Endothelial cell of umbilical vein (primary cell): ENCODE results near the gene CD163. TPM values are rescaled to one million over a fixed set of nuclear protein-coding genes. Genes with fewer than 3 reads are reported as not detected.

Experiments used
- BruUV-seq: library from RNA; stranded (reverse); fragments of 400-500 nt; replicated peaks from 2 replicates; lab custom pipeline; 2021; lab: Mats Ljungman, UMichigan
- CTCF ChIA-PET: fragments of 300-600, 350-600 bp; sonication (Branson Sonifier 250); formaldehyde crosslinking; loops from one replicate; lab custom pipeline; 2021; ENCODE audit warnings: antibody characterized with exemption, inconsistent platforms; lab: Charles Lee
- POLR2A ChIA-PET: fragments of 300-600, 350-600 bp; sonication (Branson Sonifier 250); formaldehyde crosslinking; loops from one replicate; lab custom pipeline; 2021; ENCODE audit warnings: antibody characterized with exemption, inconsistent platforms; lab: Charles Lee
- DNase-seq: peaks from one replicate; pipeline ENCODE4 v3.0.0-alpha.2; 2011; ENCODE audit warnings: low read depth, low spot score
- FAIRE-seq: peaks from 2 replicates; lab custom pipeline; 2011; peaks lifted over from hg19 to GRCh38; lab: Jason Lieb, UNC
- H2AFZ ChIP-seq: 2 replicates; pipeline ENCODE4 v1.6.0; 2012; ENCODE audit warnings: low read depth, low read length, control low read depth, inconsistent platforms
- H3K27ac ChIP-seq: 2 replicates; pipeline ENCODE4 v1.5.1; 2011; ENCODE audit warnings: low read depth, mild to moderate bottlenecking, control low read depth, low read length, moderate library complexity; ENCODE audit not compliant: insufficient read depth
- H3K27me3 ChIP-seq, 2 experiments: 2 replicates each; pipeline versions ENCODE4 v1.6.0 to v1.6.1; 2011; ENCODE audit warnings: low read length in 2 of 2, mixed read lengths in 1 of 2; ENCODE audit not compliant: control insufficient read depth in 2 of 2, insufficient read depth in 2 of 2
- H3K36me3 ChIP-seq, 2 experiments: 2 replicates in 1 of 2; 3 replicates in 1 of 2; pipeline ENCODE4 v1.5.1; 2011; ENCODE audit warnings: low read length in 2 of 2, mild to moderate bottlenecking in 1 of 2, moderate library complexity in 1 of 2; ENCODE audit not compliant: control insufficient read depth in 2 of 2, insufficient read depth in 2 of 2; ENCODE audit errors: extremely low read depth in 1 of 2
- H3K4me1 ChIP-seq: 3 replicates; pipeline ENCODE4 v1.5.1; 2011; ENCODE audit warnings: mild to moderate bottlenecking, low read length; ENCODE audit not compliant: control insufficient read depth, insufficient read depth; ENCODE audit errors: extremely low read depth
- H3K4me2 ChIP-seq: 2 replicates; pipeline ENCODE4 v1.6.1; 2011; ENCODE audit warnings: low read length, control low read depth, mixed read lengths; ENCODE audit not compliant: insufficient read depth
- H3K4me3 ChIP-seq, 3 experiments: fragments of 200-600 bp in 1 of 3; sonication (generic), shearing (Covaris generic) in 1 of 3; replicated peaks in 1 of 3; 2 replicates each; pipeline ENCODE4 v1.5.1; 2011 to 2016; ENCODE audit warnings: control low read depth in 3 of 3, low read length in 3 of 3, mild to moderate bottlenecking in 2 of 3, inconsistent platforms in 1 of 3, low read depth in 1 of 3, moderate library complexity in 1 of 3; ENCODE audit not compliant: insufficient read depth in 1 of 3
- H3K79me2 ChIP-seq: 2 replicates; pipeline ENCODE4 v1.6.0; 2012; ENCODE audit warnings: low read length, inconsistent platforms; ENCODE audit not compliant: control insufficient read depth, insufficient read depth
- H3K9ac ChIP-seq: replicated peaks from 2 replicates; pipeline ENCODE3; 2011; ENCODE audit warnings: low read length, control low read depth; ENCODE audit not compliant: insufficient read depth; ENCODE audit errors: extremely low read depth
- H3K9me1 ChIP-seq: replicated peaks from 3 replicates; pipeline ENCODE4 v1.6.0; 2011; ENCODE audit warnings: mild to moderate bottlenecking, low read length; ENCODE audit not compliant: control insufficient read depth, insufficient read depth; ENCODE audit errors: extremely low read depth
- H3K9me3 ChIP-seq: replicated peaks from 2 replicates; pipeline ENCODE4 v1.5.1; 2012; ENCODE audit warnings: low read length, inconsistent platforms; ENCODE audit not compliant: control insufficient read depth, insufficient read depth
- H4K20me1 ChIP-seq: replicated peaks from 2 replicates; pipeline ENCODE3; 2011; ENCODE audit warnings: mild to moderate bottlenecking, low read length; ENCODE audit not compliant: control insufficient read depth, insufficient read depth; ENCODE audit errors: extremely low read depth
- CTCF ChIP-seq, 2 donors: IDR thresholded peaks; 1 replicate in 1 of 2; 2 replicates in 1 of 2; pipeline ENCODE4 v1.5.1; 2011; ENCODE audit warnings: low read length in 2 of 2, mild to moderate bottlenecking in 2 of 2, moderate library complexity in 2 of 2, control low read depth in 1 of 2, inconsistent platforms in 1 of 2, low read depth in 1 of 2; ENCODE audit not compliant: insufficient read depth in 1 of 2; ENCODE audit errors: extremely low read depth in 1 of 2
- EZH2 ChIP-seq: IDR thresholded peaks from 2 replicates; pipeline ENCODE4 v1.6.1; 2012; ENCODE audit warnings: borderline replicate concordance, low read depth, mild to moderate bottlenecking, moderate library complexity, low read length, inconsistent platforms; ENCODE audit not compliant: severe bottlenecking
- FOS ChIP-seq: IDR thresholded peaks from 2 replicates; pipeline ENCODE4 v1.6.1; 2011; ENCODE audit warnings: mild to moderate bottlenecking, low read length, moderate library complexity, borderline replicate concordance; ENCODE audit not compliant: insufficient read depth
- GATA2 ChIP-seq: IDR thresholded peaks from 2 replicates; pipeline ENCODE4 v1.7.0; 2011; ENCODE audit warnings: low read depth, mild to moderate bottlenecking, moderate library complexity, mixed read lengths, low read length; ENCODE audit not compliant: insufficient read length, insufficient read depth
- JUN ChIP-seq: IDR thresholded peaks from 2 replicates; pipeline ENCODE4 v1.6.1; 2011; ENCODE audit warnings: borderline replicate concordance, low read depth; ENCODE audit not compliant: insufficient read length, insufficient read depth
- MAX ChIP-seq: IDR thresholded peaks from 2 replicates; pipeline ENCODE4 v1.6.1; 2011; ENCODE audit not compliant: insufficient read depth, insufficient read length
- MYC ChIP-seq: IDR thresholded peaks from one replicate; pipeline ENCODE4 v1.6.1; 2011; ENCODE audit warnings: mild to moderate bottlenecking, low read depth, low read length
- POLR2A ChIP-seq: IDR thresholded peaks from 2 replicates; pipeline ENCODE4 v1.6.1; 2012; ENCODE audit warnings: low read depth, mild to moderate bottlenecking, control low read depth, low read length
- POLR2AphosphoS5 ChIP-seq: IDR thresholded peaks from 2 replicates; pipeline ENCODE4 v1.6.1; 2012; ENCODE audit warnings: low read depth, mild to moderate bottlenecking, control low read depth, low read length, moderate library complexity; ENCODE audit not compliant: insufficient read depth
- dilution Hi-C: fragments of 300-500 bp; cut with MboI; formaldehyde crosslinking; loops from one replicate; pipeline ENCODE4 v1.15.0; 2019; ENCODE audit warnings: low sequenced_read_pairs; ENCODE audit not compliant: extremely low pct_ligation_motif_present
- intact Hi-C: fragments of 100-400 bp; cut with micrococcal nuclease; formaldehyde crosslinking; loops from one replicate; pipeline ENCODE4 v1.10.0; 2022
- polyA plus RNA-seq, 4 experiments: library from polyadenylated mRNA; depleted of rRNA in 3 of 4; stranded (reverse) in 3 of 4; unstranded in 1 of 4; fragments of >200 nt; gene quantifications; 2 replicates each; pipeline versions ENCODE4 v1.2.1 to v1.2.3, GENCODE V29; 2011 to 2012; ENCODE audit warnings: missing spikeins in 1 of 4
- total RNA-seq: library from RNA; stranded (reverse); gene quantifications from 2 replicates; pipeline ENCODE4 v1.2.3, GENCODE V29; 2021

CD163 gene
- total and polyA plus RNA-seq, 2 donors (not counting 3 experiments of a cell fraction or from before 2014, with no cell fraction given), result not detected

- intact Hi-C loops (no loop called here), dilution Hi-C loops (no loop called here)
- H3K4me1 ChIP-seq, result no peaks in the 10 kb centered on the region
- no peaks in the 10 kb centered on the region for H3K79me2 ChIP-seq
- DNase-seq (no peak), FAIRE-seq (no peak)
- BruUV-seq, result no TSS peak
- H3K27me3 ChIP-seq, result peaks cover 9 to 18% of the 10 kb centered on the region in 2 experiments
- ChIA-PET POLR2A (no interaction called here), CTCF (no interaction called here)
- TF ChIP-seq POLR2AphosphoS5 (no peak), GATA2 (no peak)
- H3K4me3 ChIP-seq, result no peak overlapping the region
- H3K27ac ChIP-seq, result no peak overlapping the region
- no peaks in the 10 kb centered on the region for H3K36me3 ChIP-seq
- no peaks in the 10 kb centered on the region for H3K9me3 ChIP-seq
- H3K4me2 ChIP-seq, result no peak overlapping the region
- H3K9ac ChIP-seq, result no peak overlapping the region
- no peak overlapping the region for H2AFZ ChIP-seq
- H4K20me1 ChIP-seq, result no peaks in the 10 kb centered on the region
- H3K9me1 ChIP-seq, result no peaks in the 10 kb centered on the region
Observed at GRCh38 chr12:7493006-7493405, 10.6 kb downstream of the CD163 start.

DNA sequence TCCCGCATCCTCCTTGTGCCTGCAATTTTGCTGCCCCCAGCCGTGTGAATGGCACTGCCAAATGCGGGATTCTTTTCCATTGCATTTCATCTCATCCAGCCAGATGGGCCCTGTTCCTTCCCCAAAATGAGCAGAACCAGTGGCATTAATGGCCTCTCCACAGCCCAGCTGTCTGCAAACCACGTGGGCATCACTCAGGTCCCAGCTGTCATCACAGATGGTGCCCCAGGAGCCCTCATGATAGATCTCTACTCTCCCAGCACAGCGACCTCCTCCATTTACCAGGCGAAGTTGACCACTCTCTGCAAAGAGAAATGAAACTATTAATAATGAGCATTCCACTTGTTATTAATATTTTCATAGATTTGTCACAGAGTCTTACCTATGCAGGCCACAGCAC is 17.1 kb downstream of the CD163 start:
- intact Hi-C loops (no loop called here), dilution Hi-C loops (no loop called here)
- no peaks in the 10 kb centered on the region for H3K4me1 ChIP-seq
- no peak for FAIRE-seq
- H3K79me2 ChIP-seq, result no peaks in the 10 kb centered on the region
- BruUV-seq, result no TSS peak
- H3K27me3 ChIP-seq, result peaks cover 2 to 14% of the 10 kb centered on the region in 2 experiments
- no peaks in the 10 kb centered on the region for H4K20me1 ChIP-seq
- POLR2A ChIA-PET, result no interaction called here
- TF ChIP-seq MYC, result no peak
- no peak for TF ChIP-seq GATA2
- TF ChIP-seq POLR2A, result no peak
- TF ChIP-seq FOS, result no peak
- TF ChIP-seq JUN, result no peak
- no peak for TF ChIP-seq POLR2AphosphoS5
- no peak for TF ChIP-seq CTCF (IDR thresholded peaks at IDR 0.05; ENCODE audit: extremely low read depth in 1 of 2, insufficient read depth in 1 of 2, low read depth in 1 of 2, low read length in 2 of 2)
- no peak for TF ChIP-seq MAX
- no peak for TF ChIP-seq EZH2
- H3K4me3 ChIP-seq, result no peak overlapping the region
- no peak overlapping the region for H3K4me2 ChIP-seq
- H3K9me3 ChIP-seq, result no peaks in the 10 kb centered on the region
- H3K9ac ChIP-seq, result no peak overlapping the region
- no peaks in the 10 kb centered on the region for H3K36me3 ChIP-seq
- no peak overlapping the region for H2AFZ ChIP-seq
- CTCF ChIA-PET, result no interaction called here
- DNase-seq, result no peak
- H3K27ac ChIP-seq, result no peak overlapping the region
- H3K9me1 ChIP-seq, result no peaks in the 10 kb centered on the region
